GM19438 (cell line): ENCODE data around the gene TBX4.

ENCODE experiments used
- ATAC-seq: cut with Tn5 transposase; IDR thresholded peaks from one replicate; pipeline ENCODE4 v1.9.1; 2021; ENCODE audit warnings: low read depth; ENCODE audit not compliant: unreplicated experiment

The TBX4 gene

GRCh38 chr17:61412860-61413660 is 39.2 kb upstream of the TBX4 start:
- no peak for ATAC-seq

DNA sequence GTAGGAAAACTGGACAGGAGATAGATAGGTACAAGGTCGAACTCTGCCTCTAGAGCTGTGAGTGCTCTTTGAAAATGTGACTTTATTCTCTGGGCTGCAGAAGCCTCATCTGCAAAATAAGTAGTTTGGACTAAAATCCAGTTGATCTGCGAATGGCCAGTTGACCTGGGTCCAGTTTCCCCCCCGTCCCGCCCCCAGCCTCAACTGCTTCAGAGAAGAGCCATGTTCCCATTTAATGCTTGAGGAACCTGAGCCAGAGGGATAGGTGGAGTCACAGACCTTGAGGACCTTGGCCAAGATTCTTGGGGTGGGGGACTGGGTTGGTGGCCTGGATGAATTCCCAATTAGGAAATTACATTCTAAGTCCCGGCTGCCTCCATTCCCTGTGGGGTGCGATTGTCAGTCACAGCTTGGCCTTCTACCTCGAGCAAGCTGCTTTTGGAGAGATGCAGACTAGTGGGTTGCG is 38.5 kb upstream of the TBX4 start:
- no peak for ATAC-seq

GRCh38 chr17:61414141-61414935 is 37.9 kb upstream of the TBX4 start:
- no peak for ATAC-seq

GRCh38 chr17:61414936-61415251 is 37.3 kb upstream of the TBX4 start:
- ATAC-seq = no peak

DNA sequence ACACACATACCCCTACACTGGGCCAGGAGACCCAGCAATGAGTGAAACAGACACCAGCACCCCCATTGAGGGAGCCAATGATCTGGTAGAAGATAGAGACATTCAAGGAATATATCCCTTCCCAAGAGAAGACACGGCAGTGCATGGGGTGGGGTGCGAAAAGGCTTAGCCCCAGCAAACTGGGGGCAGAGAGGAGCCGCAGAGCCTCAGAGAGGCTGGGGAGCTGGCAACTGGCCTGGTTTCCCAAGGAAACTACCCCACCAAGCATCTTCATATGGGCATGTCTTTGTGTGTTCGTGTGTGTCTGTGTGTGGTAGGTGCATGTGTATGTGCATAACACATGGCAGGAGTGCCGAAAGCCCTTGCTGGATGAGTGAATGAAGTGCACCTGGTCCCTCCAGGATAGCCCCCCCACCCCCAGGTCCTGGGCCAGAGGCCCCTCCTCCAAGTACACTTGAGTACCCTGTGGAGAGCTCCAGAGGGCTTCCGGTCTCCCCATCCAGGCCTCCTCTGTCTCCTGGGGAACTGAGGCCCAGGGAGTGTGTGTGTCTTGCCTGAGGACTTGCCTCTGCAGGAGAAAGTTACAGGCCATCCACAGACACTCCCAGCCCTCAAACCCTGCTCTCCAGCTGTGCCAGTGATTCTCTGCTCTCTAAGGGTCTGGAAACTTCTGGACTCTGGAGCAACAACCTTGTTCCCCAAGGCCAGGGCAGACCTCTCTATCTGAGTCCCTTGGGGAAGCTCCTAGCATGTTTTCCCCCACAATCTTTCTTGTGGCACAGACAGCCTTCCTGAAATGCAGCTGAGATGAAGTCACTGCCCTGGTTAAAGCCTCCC is 36.6 kb upstream of the TBX4 start:
- ATAC-seq = no peak

DNA sequence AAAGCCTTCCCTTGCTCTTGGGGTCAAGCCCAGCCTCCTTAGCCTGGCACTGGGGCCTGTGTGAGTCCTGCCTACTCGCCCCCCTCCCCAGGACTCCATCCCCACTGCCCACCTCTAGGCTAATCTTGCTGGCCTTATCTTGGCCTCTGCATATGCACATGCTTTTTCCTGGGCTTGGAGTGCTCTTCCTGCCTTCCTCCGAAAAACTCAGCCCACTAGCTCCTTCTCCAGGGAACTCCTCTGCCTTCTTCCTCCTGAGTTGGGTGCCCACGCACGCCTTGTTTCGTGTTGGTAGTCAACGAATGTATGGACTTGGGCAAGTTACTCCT is 36.0 kb upstream of the TBX4 start:
- no peak for ATAC-seq

DNA sequence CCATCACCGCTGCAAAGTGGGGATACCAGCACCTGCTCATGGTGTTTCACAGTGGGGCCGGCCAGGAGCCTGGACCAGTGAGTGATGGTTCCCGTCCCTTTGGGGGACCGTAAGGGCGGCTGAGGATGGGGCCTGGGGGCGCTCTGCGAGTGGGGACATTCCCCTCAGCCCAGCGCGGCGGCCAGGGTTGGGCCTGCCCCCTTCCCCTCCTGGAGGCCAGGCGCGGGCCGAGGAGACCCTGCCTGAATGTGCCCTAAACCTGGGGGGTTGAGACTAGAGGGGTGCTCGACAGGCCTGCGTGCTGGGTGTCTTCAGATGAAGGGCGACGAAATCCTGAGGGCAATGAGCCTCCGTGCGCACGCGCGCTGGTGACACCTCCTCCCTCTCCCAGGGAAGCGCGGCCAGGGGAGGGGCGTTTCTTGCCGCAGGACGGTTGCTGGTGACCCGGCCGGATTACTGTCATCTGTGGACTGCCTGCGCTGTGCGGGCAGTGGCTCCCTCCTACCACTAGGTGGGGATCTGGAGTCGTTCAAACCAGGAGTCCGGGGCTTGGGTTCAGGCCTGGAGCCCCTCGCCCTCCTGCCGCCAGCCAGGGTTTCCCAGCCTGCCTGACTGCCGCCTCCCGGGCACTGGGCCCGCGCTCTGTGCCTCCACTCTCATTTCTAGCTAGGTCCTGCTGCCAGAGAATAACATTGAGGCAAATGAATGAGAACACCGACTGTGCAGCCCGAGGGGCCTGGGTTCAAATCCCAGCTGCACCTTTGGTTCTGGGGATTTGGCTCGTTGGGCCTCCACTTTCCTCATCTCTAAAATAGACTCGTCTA is 35.5 kb upstream of the TBX4 start:
- no peak for ATAC-seq

DNA sequence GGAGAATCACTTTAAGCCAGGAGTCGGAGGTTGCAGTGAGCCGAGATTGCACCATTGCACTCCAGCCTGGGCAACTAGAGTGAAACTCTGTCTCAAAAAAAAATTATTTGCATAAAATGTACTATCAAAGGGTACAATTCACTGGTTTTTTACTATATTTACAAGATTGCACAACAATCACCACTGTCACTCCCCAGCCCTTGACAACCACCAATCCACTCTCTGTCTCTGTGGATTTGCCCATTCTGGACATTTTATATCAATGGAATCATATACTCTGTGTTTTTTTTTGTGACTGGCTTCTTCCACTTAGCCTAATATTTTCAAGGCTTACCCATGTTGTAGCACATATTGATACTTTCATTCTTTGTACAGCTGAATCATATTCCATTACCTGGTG is 33.8 kb upstream of the TBX4 start:
- ATAC-seq = no peak

- no peak for ATAC-seq
These were observed 32.7 kb upstream of the TBX4 start for GRCh38 chr17:61419496-61420046.

DNA sequence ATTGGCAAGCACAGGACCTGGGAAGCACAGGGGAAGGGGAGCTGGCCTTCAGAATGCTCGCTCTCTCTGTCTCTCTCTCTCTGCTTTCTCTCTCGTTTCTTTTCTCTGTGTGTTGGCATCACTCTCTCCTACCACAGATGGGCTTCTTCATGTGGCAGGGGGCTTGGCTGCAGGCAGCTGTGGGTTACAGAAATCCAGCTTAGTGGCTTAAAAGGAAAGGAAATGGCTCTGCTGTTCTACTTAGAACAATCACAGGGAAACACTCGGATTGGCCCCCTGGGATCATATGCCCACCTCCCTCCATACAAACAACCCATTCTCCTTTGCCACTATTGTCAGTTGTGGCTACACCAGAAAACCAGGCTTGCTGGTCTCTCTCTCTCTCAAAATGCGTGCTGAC is 32.2 kb upstream of the TBX4 start:
- no peak for ATAC-seq

DNA sequence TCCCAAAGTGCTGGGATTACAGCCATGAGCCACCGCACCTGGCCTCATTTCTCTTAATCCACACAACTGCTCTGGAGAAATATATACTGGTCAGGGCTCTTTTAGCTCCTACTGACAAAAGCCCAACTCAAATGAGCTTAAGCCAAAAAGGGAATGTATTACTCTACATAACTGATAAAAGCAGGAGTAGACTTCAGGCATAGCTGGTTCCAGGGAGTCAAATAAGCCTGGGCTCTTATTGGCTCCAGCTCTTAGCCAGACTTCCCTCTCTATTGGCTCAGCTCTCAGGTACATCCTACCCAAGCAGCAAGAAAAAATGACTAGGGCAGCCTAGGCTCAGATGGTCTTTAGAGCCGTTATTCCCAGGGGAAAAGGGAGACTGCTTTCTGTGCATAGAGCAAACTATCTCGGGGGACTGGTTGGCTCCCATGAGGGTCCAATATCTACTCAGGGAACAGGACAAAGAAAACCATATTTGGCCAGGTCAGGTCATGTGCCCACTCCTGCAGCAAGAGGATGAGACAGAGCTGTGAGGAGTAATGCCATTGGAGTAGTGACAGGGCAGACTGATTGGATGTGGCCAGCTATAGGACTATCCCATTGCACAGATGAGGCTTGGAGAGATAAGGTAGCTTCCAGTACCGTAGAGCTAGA is 31.4 kb upstream of the TBX4 start:
- ATAC-seq = no peak

DNA sequence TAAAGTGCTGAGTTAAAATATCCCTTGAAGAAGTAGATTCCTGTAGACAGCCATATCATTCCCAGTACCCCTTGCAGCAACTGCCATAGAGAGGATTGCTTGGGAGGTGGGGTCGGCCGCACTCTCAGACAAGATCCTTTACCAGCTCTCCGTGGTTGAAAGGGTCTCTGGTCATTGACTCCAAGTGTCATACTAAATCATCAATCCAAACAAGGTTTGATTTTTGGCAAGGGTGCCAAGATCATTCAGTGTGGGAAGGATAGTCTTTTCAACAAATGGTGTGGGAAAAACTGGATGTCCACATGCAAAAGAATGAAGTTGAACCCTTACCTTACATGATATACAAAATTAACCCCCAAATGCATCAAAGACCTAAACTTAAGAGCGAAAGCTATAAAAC is 30.8 kb upstream of the TBX4 start:
- ATAC-seq = no peak

DNA sequence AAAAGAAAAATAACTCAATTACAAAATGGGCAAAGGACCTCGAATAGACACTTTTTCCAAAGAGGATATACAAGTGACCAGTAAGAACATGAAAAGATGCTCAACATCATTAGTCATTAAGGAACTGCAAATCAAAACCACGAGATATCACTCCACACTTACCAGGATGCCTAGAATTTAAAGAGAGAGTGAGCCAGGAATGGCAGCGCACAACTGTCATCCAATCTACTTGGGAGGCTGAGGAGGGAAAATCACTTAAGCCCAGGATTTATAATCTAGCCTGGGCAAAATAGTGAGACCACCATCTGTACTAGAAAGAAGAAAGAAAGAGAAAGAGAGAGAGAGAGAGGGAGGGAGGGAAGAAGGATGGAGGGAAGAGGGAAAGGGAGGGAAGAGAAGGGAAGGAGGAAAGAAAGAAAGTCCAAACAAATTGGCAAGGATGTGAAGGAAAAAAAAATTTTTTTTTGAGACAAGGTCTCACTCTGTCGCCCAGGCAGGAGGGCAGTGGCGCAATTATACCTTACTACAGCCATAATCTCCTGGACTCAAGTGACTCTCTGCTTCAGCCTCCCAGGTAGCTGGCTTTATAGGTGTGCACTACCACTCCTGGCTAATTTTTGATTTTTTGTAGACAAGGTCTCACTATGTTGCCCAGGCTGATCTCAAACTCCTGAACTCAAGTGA is 30.0 kb upstream of the TBX4 start:
- ATAC-seq = no peak

GRCh38 chr17:61422869-61423268 is 29.4 kb upstream of the TBX4 start:
- no peak for ATAC-seq

- no peak for ATAC-seq
These were observed 28.1 kb upstream of the TBX4 start for GRCh38 chr17:61423967-61424649.

DNA sequence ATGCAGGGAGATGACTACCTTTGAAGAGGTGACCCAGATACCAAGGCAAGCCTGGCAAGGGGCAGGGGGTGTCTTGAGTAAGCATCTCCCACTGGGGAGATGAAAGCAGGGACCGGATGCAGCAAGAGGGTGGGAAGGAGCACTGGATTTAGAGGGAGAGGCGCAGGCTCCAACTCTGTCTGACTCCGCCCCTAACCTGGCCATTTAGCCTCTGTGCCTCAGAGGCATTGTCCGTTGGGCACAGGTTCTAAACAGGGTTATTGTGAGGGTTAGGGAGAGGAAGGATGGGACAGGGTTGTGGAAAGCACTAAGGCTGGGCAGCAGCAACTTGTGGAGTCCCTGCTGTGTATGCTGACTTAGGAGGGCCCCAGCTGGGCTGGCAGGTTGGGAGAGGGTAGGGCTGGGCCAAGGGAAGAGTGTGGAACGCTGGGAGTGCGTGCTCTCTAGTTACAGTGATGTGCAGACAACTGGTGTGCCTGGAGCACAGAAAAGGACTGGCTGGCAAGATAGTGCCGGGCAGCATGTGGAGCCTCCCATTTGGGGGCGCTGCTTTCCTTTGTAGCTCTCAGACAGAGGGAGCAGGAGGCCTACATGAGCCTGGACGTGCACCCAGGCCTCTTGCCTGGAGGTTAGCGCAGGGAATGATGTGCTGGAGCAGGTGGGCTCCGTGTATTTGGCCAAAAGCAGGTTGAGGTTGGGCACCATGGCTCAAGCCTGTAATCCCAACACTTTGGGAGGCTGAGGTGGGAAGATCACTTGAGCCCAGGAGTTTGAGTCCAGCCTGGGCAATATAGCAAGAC is 26.3 kb upstream of the TBX4 start:
- ATAC-seq = no peak

DNA sequence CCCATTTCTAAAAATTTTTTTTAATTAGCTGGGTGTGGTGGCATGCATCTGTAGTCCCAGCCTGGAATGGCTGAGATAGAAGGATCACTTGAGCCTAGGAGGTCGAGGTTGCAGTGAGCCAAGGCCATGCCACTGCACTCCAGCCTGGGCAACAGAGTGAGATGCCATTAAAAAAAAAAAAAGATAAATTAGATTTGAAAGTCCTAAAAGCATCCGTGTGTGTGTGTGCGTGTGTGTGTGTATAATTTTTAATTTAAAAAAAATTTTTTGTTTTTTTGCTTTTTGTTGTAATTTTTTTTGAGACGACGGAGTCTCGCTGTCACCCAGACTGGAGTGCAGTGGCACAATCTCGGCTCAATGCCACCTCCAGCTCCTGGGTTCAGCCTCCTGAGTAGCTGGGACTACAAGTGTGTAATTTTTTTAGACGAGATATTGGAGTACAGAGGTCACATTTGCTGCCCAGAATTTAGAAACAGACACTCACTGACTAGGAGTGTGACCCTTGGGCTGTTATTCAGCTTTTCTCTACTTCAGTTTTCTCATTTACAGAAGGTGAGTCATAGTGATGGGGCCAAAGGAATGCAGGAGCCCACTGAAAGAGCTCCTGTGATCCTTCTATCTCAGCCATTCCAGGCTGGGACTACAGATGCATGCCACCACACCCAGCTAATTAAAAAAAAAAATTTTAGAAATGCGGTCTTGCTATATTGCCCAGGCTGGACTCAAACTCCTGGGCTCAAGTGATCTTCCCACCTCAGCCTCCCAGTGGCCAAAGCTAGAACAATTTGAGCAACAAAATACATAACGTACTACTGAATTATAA is 25.5 kb upstream of the TBX4 start:
- no peak for ATAC-seq
